Amniotic stem cell (primary cell): Measurements from ENCODE around the gene MYCBP2.
A peak's percentile ranks its signal among the peaks of the same experiment; 100 is the strongest.

Source experiments
- DNase-seq: peaks from one replicate; lab custom pipeline; 2025; lab: John Stamatoyannopoulos, UW

Gene MYCBP2

DNA sequence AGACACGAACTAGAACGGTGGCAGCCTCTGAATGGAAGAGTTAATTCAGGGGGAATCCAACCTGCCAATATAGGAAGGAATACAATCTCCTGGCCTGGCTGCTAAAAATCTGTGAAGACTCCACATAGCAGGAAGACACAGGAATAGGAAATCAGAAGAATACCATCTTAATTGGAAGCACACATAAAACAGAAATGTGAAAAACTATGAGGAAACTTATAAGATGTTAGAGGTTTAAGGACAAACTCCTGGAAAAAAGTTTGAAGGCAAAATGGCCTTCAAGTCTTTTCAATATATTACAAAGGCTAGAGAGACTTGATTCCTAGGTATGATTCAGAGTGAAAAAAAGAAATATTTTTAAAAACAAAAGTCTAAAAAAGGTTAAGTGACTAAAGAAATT is 221.8 kb downstream of the MYCBP2 start:
- DNase-seq = no peak

DNA sequence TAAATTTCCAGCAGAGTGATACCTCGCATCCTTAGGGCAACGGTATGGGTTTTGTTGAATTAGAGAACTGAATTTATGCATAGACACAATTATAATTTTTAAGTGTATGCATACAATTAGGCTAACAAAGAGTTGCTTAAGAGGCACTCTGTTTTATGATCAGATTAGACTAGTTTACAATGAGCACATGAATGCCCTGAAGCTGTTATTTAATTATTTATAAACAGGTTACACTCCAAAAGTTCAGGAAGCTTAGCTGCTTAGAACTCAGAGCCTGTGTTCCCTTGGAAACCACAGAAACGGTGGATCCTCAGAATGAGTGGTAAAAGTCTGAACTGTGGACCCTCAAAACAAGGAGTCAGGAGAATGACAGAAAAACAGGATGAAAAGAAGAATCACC is 227.5 kb downstream of the MYCBP2 start:
- DNase-seq = no peak

DNA sequence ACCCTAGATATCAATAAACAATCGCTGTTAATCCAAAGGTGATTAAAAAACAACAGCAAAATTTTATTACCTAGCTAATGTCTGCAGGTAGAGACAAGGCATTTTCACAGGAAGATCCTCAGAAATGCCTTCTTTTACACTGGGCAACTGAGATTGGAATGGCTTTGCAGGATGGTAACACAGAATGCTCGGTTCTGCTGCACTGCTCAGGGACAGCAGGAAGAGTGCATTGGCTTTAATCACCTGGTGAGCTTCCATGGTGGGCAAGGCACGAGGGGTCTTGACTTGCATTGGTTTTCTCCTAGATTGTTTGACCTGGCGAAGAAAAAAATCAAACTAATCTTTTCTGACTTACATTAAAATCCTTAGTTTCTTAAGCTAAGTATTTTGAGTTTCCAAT is 231.6 kb downstream of the MYCBP2 start:
- DNase-seq = no peak

DNA sequence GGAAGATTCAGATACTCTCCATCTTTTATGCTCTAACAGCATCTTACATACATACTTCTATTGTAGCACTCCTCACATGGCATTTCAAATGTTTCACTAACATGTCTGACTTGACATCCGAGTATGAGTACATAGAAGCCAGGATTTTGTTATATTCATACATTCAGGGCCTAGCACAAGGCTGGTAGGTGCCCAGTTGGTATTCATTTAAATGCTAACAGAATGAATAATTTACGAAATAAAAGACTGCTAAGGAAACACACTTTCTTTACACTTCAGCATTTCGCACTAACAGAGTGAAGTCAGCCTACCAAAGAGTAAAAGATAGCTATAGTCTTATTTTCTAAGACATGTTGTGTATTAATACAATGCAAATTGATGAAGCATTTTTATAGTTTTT is 232.1 kb downstream of the MYCBP2 start:
- no peak for DNase-seq

DNA sequence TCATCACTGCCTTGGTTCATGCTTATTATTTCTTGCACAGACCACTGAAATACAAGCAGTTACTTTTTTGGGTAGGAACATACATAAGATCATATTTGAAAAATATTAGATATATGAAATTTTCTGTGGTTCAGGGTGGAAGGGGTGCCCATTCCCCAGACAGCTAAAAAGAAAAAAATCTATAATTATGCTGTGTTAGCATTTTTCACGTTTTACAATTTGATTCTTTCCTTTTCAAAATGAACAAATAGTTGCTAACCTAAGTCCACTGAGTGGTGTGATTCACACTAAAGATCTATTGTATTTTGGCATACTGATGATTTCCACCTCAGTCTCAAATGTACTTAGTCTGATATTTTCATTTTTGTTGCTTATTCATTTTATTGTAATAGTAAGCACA is 233.2 kb downstream of the MYCBP2 start:
- DNase-seq = no peak

DNA sequence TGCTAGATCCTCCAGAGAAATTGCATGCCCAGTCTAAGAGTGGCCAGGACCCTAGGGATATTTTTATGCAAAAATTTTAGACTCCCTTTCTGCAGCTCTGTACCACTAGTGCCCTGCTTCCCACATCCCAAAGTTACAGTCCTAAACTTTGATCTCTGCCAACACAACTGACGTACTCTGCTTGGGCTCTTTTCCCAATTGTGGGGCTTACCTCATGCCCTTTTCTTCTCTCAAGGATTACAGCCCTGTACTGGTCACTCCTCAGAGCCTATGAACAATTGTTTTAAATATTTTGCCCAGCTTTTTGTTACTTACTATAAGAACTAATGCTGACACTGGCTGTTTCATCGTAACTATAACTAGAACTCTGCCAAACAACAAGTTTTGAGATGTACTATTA is 242.1 kb downstream of the MYCBP2 start:
- DNase-seq = no peak

DNA sequence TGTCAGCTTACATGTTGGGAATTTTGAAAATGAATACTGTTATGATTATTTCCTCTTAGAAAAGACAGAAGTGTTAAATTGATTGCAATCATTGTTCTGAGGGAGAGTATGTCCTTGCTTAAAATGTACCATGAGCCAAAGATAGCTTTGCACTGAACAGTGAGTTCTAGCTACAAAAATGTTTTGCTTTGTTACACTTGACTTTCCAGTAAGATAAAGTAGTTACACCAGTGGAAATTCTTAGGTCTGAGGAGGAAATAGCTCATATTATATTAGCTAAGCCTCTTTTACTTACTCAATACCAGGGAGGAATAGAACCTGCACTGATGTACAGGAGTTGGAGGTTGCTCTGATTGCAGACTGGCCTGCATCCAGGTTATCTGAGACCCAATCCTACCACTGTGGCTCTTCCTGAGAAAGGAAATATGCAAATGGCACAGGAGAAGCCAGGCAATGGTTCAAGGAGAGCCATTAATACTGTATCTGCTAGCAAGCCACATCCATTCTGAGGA is 246.9 kb downstream of the MYCBP2 start:
- no peak for DNase-seq

DNA sequence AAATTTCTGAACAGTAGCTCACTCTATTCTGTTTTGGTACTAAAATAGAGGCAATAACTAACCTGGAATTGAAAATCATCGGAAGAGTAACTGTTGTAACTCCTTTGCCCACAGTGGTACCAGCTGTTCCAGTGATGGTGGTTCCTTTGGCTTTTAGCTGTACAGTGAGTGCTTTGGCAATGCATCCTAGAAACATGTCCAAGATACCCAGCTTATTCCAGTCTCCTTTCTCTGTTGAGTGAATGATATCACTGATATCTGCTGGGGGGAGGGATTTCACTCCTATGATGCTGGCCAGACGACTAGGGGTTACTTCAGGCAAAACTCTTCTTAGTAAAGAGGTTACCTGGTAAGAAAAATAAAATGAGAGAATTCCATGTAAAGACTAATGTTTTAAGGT is 259.4 kb downstream of the MYCBP2 start:
- no peak for DNase-seq

DNA sequence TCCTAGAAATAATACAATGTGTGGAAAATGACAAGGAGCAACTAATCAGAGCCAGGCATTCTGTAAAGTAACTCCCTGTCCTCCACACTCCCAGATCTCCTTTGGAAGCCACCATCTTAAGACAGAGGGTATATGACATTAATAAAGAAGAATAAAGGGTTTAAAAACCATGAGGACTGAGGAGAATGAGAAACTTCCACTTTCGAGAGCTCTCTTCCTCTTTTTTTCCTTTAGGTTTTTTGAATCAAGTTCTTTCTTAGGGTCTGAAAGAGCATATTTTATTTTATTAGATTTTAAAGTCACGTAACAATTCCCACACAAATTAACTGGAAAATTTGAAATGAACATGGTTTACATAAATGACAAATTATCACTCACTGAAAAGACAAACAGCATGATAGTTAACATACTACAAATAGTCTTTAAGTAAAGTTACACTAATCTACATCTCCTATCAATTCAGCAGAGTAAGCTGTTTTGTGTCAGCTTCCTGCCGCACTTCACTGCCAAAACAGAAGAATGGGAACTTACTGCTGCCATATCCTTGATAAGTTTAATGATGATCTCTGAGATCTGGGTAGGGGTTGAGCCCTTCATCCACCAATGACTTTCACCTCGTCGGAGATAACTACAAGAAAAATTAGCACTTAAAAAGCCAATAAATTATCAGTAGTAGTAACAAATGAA is 261.3 kb downstream of the MYCBP2 start:
- DNase-seq = no peak

DNA sequence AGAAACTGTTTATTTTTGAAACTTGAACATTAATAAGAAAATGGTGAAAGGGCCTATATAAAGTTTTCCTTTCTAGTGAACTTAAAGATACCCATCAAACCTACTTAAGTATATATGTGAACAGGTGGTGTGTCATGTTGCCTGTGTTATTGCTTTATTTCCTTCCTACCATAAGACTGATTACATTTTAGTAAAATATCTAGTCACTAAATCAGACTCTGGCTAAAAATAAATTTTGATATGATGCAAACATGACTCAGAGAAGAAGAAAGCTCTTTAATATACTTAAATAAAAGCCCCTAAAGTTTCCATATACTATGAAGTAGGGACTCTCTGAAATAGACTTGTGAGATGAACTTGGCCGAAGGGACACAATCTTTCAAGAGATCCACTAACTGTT is 264.8 kb downstream of the MYCBP2 start:
- DNase-seq = peak; percentile 0

DNA sequence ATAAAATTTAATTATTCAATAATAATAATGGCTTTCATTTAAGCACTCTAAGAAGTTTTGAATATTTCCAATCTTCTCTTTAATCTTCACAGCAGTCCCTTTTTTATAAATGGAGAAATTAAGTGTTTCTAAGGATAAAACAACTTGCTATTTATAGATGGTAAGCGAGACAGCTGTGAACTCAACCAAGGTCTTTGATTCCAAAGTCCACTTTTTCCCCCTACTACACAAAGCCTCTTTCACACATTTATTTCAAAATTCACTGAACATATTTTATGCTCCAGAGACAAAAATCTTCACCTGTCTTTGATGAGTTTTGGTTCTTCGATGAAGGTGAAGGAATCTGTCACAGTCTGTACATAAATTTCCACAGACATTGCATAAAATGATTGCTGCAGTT is 265.5 kb downstream of the MYCBP2 start:
- DNase-seq = no peak

DNA sequence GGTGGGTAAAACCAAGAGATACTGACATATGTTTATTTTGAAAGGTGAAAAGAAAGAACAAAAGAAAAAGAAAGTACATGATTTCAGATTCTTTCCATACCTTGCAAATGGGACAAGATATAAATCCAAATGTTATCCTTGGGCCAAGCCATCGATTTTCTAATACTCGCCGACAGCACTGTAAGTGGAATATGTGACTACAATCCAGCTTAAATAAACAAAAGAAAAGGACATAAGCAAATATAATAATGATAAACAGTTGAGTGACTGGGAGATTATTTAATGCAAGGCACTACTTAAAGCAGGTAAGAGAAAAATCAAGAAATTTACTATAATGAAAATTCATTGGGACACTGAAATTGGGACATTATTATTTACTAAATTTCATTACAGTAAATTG is 270.0 kb downstream of the MYCBP2 start:
- no peak for DNase-seq

DNA sequence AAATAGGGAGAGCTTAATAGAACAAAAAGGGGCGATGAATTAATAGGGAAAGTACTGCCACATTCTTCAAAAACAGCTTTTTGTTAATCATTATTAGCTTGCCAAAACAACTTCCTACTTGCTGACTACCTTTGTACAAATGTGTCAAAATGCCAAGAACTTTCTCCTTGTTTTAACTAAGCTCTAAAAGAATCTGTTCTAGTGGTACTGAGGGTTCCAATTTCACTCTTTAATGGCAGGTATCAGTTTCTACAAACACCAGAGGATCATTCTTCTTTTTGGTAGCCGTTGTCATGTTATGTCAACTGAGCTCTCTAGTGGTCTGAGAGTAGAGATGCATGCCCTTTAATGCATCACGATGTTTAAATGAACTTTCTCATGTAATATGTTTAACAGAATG is 270.5 kb downstream of the MYCBP2 start:
- DNase-seq = no peak

DNA sequence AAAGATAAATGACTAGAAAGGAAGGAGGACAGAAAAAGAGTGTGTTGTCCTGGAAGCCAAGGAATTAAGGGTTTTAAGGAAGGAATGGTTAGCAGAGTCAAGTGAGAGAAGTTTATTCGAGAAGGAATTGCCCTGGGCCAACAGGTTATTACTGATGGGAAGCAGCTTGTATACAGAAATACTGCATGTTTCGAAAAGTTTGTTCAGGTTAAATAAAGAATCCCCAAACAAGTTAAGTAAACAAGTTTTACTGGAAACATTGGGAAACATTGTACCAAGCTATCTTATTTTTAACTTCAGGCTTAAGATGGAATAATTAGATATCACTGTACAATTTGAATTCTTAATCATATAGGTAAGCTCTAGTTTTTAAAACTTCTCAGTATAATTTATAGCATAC is 271.7 kb downstream of the MYCBP2 start:
- no peak for DNase-seq

DNA sequence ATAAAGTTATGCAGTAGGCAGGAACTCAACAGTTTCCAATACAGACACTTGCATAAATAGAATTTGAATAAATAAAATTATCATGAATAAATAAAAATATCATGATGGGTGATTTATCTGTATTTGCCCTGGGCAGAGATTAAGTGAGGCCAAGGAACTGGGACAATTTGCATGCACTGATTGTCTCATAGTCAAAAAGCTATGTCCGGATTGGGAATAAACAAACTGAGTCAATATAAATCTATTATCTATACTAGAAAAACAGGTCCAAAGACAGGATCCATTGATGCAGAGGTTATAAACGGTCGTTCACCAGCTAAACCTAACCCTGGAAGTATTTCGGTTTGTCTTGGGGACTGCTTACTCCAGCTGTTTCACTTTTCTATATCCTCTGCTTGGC is 273.7 kb downstream of the MYCBP2 start:
- no peak for DNase-seq

DNA sequence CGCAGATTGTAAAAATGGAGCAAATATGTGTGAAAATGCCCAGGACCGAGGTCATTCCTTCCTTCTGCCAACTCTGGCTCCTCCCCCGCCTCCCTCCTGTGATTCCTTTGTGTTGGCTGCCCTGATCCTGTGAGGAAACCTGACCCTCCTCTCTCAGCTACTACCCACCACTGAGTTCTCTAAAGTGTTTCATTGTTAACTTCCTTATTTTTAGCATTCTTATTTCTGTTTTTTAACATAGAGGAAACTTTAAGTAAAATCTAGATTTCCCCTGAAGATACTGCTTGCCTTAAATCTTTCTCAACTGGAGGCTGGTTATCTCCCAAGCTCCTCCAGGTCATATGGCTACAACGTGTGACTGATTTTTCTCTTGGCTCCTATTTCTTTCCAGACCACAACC is 278.2 kb downstream of the MYCBP2 start:
- DNase-seq = no peak

DNA sequence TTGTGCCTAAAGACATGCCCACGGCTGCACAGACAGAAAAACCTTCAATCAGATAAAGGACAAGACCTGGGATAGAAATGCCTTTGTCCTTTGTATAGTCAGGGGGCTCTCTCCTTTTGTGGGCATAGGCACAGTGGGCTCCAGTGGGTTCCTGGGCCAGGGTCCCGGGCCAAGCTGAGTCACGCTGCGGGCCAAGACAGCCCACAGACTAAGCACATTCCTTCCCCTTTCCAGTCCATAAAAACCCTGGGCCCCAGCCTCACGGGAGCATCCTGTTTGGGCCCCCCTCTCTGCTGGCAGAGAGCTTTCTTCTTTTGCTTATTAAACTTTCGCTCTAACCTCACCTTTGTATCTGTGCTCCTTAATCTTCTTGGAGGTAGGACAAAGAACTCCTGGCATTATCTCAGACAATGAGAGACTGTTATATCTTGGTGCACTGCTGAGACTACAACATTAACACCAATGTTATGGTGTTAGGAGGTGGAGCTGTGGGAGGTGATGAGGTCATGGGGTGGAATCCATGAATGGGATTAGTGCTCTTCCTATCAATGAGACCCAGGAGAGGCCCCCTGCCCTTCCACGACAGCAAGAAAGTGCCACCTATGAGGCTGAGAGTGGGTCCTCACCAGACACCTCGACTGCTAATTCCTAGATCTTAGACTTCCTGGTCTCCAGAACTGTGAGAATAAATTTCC is 279.1 kb downstream of the MYCBP2 start:
- DNase-seq = no peak

DNA sequence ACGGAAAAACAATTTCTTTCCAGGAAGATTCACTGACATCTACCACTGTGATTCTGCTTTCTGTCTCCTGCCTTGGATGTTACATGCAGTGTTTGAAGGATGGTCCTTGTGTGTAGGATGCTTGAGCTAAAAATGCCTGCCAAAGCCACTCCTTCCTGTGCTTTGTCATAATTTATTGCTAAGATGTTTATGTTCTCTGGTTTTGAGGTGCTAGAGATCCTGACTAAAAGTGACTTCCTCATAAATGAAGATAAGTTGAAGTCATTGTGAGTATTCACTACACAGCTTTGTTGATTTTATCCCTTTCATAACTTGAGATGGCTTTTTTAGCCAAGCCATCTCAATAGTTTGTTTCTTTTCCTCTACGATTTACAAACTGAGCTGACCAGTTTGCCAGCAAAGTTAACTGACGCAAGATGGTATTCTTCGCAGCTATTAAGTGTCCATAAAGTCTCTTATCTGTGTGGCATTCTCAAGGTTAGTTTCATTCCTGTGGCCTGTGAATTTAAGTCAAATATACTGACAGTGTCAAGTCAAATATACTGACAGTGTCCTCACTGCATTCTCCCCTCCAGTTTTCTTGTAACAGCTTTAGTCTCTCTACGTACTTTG is 284.2 kb downstream of the MYCBP2 start:
- no peak for DNase-seq

DNA sequence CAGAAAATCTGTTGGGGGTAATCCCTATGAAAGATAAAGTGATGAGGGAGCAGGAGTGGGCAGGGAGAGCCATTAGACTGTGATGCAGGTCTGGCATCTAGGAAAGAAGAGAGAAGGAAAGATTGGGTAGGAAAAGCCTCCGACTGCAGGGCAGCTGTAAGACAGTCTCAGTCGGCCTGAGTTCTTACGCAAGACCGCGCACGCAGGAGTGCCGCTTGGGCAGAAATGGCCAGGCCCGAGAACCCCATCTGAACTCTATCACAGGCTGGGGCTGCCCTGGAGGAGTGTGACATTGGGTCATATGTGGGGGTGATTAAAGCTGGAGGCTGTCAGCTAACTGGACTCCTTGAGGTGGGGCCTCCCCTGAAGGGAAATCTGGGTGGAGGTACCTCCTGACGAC is 286.1 kb downstream of the MYCBP2 start:
- no peak for DNase-seq

DNA sequence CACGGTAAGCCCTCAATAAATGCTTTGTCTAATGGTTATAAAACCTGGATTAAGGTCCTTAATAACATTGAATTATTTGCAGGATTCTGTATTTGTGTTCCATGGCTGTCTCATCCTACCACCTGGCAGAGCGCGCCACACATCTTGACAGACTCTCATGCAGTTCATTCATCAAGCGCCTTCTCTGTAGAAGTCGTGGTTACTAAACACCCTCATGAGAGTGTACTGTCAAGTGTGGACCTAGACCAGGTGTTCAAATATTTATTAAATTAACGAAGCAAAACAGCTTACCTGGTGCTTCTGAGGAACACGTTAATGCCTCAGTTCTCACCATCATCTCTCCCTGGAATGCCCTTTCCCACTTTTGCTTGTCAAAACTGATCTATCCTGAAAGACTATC is 286.8 kb downstream of the MYCBP2 start:
- DNase-seq = no peak

DNA sequence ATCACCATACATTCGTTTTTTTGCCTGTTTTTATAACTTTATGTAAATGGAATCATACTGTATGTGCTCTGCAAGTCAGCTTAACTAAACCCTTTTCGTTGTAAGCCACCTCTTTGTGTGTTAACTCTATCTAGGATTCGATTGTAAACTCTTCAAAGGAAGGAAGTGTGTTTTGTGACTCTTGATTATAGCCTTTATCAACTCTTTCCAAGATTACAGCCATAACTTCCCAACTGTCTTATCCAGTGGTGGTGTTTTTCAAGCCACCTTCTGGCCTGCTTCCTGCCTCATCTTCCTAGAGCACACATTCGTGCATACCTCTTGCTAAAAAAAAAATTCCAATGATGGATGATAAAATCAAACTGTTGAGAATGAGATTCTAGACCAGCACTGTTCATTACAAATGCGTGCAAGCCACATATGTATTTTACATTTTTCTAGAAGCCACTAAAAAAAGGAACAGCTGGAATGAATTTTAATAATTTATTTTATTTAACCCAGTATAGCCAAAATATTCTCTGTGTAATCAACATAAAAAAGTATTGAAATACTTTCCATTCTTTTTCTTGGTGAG is 287.9 kb downstream of the MYCBP2 start:
- no peak for DNase-seq

DNA sequence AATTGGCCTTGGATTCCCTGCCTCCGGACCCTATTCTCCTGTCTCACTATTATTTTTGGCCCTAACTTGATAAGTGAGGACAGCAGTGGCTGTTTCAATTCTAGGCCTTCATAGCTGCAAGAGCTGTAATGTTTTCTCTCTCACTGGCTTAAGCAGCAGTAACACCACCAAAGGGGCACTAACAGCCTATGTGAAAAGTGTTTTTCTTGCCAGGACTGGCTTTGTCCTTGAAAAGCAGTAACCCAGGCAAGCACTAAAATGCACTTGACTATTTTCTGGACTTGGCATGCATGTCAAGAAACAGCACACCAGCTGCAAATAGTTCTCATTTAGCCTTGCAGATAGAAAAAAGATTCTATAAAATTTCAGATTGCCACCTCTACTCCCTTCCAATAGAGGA is 290.6 kb downstream of the MYCBP2 start:
- no peak for DNase-seq

DNA sequence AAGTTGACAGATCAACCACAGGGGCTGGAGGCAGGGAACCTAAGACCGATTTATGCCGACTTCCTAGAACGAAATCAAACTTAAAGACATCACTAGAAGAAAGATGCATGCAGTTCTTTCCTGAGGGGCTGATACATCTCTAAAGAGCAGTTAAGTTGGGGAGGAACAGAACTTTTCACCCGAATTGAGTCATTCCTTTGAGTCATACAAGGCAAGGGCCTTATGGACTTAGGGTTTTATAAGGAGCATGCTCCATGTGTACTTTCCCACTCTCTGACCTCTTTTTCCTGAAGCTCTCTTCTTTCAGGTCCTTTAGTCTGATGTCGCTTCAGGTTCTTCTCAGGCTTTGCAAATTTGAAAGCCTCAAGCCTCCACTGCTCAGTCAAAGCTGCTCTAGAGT is 292.0 kb downstream of the MYCBP2 start:
- no peak for DNase-seq
